ENCODE data around the gene ESPNL.

DNA sequence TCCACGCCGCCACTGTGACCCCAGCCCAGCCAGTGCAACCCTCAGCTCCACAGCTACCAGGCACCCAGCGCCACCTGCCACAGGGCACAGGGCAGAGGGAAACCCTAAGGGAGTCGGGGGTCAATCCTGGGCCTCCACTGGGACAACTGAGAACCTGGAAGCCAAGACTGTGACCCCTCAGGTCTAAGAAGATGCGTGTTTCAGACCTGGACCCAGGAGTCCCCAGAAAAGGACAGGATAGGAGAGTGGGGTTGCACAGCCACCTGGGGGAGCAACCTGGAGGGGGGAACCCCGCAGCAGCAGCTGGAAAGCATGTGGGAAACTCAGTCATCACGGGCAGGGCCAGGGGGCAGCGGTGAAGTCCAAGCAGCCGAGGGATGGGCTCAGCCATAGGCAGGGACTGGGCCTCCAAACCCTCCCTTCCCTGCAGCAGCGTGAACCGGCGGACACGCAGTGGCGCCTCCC lies 4.1 kb downstream of the ESPNL start:
- no peak for TF ChIP-seq CTCF (IDR thresholded peaks at IDR 0.05; ENCODE audit: low read depth, low read length)
- TF ChIP-seq POLR2A (IDR thresholded peaks at IDR 0.05; ENCODE audit: extremely low read depth, insufficient read length), result no peak
- no peak for TF ChIP-seq MYC (IDR thresholded peaks at IDR 0.05; ENCODE audit: low read depth, low read length)
